HG03025 (cell line): ENCODE results near the gene MC1R.
"Not testable (repeated sequence)": the region's sequence is repeated elsewhere in the genome, so short reads cannot be mapped to it uniquely, and the experiment has no call there.

Experiments used
- ATAC-seq: cut with Tn5 transposase; IDR thresholded peaks from one replicate; pipeline ENCODE4 v1.9.1; 2021; ENCODE audit warnings: mild to moderate bottlenecking, moderate library complexity; ENCODE audit not compliant: unreplicated experiment, low FRiP score

MC1R gene

DNA sequence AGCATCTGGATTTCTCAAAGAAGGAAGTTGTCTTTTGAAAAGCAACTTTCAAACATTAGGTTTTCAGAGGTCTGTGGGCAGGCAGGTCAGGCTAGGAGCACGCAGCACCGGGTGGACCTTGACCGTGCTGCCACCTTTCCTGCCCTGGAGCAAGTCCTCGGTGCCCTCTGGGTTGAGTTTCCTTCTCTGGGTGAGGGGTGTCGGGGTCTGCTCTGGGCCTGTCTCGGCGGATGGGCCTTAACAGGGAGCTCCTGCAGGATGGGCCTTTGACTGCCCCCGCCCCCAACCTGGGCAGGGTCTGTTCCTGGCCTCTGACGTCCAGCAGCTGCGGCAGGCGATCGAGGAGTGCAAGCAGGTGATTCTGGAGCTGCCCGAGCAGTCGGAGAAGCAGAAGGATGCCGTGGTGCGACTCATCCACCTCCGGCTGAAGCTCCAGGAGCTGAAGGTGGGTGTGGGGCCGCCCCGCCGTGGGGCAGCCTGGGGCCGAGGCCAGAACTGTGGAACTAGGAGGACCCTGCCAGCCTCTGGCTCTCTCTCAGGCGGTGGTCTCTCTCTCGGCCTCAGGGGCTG is 38.6 kb downstream of the MC1R start:
- no peak for ATAC-seq

DNA sequence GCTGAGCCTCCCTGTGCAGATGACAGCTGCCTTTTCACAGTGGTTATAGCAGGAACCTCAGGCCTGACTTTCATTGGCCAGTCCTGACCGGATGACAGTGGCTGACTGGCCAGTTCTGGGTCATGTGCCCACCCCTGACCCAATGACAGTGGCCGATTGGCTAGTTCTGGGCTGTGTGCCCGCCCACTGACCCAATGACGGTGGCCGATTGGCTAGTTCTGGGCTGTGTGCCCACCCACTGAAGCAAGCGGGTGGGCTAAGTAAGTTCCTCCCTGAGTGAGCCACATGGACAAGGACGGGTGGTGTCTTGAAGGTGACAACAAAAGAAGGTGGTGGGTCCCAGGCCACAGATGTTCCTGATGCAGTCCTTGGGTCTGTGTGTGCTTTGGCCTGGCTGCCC is 39.4 kb downstream of the MC1R start:
- no peak for ATAC-seq

DNA sequence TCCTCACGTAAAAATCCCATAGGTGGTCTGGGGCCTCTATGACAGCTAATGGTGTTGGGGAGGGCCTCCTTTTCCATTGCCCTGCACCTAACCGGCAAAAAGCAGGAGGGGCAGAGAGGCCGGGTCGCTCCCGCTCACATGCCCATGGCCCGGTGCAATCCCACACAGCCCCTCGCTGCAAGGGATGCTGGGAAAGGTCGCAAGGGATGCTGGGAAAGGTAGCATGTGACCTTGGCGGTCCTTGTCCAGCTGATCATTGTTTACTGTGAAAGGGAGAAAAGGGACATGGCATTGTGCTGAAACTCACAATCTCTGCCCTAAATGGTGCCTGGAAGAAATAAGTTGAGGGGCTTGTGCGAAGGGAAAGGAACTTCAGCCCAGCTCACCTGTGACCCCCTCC is 39.9 kb downstream of the MC1R start:
- no peak for ATAC-seq

DNA sequence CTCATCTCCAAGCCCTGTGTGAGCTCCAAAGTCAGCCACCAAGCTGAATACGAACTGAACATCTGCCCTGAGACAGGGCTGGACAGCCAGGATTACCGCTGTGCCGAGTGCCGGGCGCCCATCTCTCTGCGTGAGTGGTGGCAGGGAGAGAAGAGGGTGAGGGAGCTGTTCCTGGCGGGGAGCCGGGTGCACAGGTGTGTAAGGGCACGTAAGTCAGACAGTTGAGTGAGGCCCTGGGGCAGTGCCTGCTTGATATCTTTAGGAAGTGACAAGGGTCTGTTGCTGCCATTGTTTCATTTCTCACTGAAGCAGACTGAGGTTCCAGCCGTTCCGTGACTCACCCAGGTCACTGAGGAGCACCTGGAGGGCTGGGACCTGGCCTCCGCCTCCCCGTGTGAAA is 42.3 kb downstream of the MC1R start:
- no peak for ATAC-seq

DNA sequence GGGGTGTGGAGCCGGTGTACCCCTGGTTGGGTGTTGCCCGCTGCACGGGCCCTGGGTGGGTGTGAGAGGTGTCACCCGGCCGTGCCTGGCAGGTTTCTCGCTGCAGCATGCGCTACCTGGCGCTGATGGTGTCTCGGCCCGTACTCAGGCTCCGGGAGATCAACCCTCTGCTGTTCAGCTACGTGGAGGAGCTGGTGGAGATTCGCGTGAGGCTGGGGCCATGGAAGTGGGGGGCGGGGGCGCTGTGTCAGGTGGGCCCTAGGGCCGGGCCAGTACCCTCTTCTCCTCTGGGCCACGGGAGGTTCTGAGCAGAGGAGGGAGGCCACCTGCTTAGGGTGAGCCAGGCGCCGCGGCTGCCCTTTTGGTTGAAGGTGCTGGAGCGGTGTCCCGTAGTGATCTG is 43.3 kb downstream of the MC1R start:
- ATAC-seq = no peak

DNA sequence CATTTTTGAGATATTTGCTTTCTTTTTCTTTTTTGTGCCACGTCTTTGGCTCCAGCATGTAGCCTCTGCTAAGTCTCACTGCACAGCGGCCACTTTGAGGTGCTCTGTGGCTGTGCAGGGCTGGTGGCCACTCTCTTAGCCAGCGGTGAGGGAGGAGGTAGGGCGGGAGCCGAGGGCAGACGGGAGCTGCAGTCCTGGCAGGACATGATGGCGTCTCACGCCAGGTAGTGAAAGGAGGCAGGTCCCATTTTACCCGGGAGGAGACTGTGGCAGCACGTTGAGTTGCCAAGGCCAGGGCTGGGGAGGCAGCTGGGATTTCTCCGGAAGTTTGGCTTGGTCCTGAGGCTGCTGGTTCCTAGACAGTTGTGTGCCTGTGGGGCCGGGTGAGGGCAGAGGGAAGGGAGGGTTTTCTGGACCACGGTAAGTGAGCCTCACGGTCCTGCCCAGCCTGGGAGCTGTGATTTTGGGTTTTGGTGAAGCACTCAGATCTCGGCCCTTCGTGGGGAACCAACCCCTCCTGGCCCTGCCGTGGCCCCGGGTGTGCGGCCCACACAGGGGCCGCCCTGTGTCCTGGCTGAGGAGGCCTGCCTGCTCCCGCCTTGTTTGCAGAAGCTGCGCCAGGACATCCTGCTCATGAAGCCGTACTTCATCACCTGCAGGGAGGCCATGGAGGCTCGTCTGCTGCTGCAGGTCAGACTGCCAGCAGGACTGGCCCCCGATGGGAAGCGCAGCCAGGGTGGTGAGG is 44.3 kb downstream of the MC1R start:
- ATAC-seq = no peak

DNA sequence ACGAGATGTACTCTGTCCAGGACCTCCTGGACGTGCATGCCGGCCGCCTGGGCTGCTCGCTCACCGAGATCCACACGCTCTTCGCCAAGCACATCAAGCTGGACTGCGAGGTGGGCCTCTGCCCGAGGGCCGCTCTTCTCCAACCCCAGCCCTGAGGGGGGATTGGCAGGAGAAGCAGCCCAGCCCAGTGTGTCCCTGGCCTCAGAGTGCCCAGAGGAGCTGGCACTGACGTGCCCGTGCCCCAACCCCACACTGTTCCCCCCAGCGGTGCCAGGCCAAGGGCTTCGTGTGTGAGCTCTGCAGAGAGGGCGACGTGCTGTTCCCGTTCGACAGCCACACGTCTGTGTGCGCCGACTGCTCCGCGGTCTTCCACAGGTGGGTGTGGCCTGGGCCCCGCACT is 45.5 kb downstream of the MC1R start:
- no peak for ATAC-seq

DNA sequence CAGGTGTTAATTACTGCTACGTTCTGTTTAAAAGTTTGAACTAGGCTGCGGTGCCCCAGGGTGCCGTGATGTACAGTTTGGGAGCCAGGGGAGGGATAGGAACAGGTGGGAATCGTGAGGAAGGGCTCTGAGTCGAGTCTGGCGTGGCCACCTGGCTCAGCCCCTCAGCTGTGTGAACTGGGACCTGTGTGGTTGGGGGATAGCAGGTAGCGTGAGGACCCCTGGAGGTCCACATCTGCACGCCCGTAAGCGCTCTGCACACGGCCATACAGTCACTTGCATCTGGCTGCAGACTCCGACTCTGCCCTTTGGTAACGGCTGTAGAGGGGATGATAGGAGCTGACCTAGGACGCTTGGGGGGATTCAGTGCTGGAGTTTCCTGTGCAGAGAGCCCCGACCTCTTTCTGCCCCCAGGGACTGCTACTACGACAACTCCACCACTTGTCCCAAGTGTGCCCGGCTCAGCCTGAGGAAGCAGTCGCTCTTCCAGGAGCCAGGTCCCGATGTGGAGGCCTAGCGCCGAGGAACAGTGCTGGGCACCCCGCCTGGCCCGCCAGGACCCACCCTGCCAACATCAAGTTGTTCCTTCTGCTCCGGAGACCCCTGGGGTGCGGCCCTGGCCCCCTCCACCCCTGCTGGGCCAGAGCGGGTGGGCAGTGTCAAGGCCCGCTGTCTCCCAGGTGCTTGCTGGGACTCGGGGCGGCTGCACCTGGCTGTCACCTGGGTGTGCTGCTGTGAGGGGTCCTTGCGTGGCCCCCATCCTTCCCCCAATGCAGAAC is 47.0 kb downstream of the MC1R start:
- ATAC-seq = no peak

DNA sequence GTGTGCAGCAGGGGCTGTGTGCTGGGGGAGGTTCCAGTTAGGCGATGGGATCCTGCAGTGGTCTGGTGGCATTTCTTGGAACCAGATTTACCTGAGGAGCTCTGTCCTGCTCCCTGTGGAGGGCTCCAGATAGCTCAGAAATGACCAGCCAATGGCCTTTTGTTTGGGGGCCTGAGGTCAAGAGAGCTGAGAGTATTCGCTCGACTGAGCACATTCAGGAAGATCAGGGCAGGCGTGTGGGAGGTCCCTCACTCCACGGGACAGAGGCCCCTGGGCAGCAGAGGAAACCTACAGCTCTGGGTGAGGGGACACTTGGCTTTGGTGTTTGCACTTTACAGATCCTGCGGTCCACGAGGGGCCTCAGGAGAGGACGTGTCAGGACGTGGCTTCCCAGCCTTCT is 48.1 kb downstream of the MC1R start:
- no peak for ATAC-seq

DNA sequence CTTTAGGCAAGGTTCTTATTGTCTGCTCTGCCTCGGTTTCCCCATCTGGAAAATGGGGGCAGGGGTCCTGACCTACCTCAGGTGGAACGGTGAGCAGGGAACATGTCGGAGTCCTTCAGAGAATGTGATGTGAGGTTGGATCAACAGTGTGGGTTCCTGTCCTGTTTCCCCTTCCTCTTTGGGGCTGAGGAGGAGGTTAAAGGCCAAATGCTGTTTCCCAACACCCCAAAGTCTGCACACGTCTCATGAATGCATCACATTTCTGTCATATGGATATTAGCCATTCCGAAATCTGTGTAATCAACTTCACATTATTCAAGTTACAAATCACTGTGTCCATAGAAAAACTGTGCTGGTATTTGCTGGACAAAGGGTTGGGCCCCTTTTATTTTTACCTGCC is 48.8 kb downstream of the MC1R start:
- not testable (repeated sequence) for ATAC-seq

DNA sequence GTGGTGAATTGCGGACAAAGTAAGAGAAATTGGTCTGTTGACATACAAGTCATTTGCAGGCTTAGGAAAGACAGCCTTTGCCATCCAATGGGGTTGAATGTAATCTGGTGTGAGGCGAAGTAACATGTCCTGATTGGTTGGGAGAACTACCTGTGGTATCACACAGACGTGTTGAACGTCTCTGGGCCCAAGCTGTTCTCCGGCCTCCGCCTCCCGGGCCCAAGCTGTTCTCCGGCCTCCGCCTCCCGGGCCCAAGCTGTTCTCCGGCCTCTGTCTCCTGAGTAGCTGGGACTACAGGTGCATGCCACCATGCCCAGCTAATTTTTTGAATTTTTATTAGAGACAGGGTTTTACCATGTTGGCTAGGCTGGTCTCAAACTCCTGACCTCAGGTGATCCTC is 49.4 kb downstream of the MC1R start:
- not testable (repeated sequence) for ATAC-seq

DNA sequence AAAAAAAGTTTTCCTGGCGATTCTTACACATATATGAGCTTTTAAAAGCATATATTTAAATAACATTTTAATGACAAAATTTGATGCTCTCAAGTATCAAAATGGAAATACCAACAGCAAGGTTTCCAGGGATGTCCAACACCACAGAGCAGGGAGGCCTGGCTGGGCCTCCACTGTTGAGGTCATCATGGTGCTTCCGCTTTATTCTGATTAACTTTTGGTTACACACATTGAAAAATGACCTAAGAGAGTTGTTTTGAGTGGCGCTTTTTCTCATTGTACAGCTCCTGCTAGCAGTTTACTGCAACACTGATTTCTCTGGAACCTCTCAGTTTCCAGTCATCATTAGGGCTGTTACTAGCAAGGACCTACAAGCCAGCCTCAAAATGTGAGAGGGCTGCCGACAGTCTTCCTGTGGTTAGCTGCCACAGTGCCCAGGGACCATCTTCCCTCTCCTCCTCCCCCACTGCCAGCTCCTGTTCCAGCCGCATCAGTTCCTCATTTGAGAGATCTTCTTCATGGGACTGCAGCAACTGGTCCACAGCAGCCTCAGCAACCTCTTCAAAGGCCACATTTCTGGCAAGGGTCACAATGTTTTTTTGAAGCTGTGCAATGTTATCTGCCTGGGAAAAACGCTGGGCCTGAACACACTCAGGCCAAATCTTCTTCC is 51.2 kb downstream of the MC1R start:
- ATAC-seq = no peak
